ENCODE data around the gene RBM26.
A peak's percentile ranks its signal among the peaks of the same experiment; 100 is the strongest.

Gene RBM26

GRCh38 chr13:79417741-79418140 is 11.7 kb upstream of the RBM26 start:
- DNase-seq = no peak

- no peak for DNase-seq
Observed at GRCh38 chr13:79413521-79413920, 7.5 kb upstream of the RBM26 start.

GRCh38 chr13:79409828-79410227 is 3.8 kb upstream of the RBM26 start:
- no peak for DNase-seq

GRCh38 chr13:79407349-79407979 is 1.4 kb upstream of the RBM26 start:
- DNase-seq = no peak

- DNase-seq = no peak
Observed at GRCh38 chr13:79406597-79406908, 498 bp upstream of the RBM26 start.

- no peak for DNase-seq
Observed at GRCh38 chr13:79405501-79405830, 589 bp downstream of the RBM26 start.

GRCh38 chr13:79404985-79405384 is 1.1 kb downstream of the RBM26 start:
- no peak for DNase-seq

- DNase-seq = no peak
Observed at GRCh38 chr13:79404361-79404760, 1.7 kb downstream of the RBM26 start.

- DNase-seq = no peak
Observed at GRCh38 chr13:79403113-79403512, 2.9 kb downstream of the RBM26 start.

GRCh38 chr13:79402679-79403078 is 3.4 kb downstream of the RBM26 start:
- DNase-seq = no peak

- DNase-seq = no peak
Observed at GRCh38 chr13:79402074-79402635, 3.9 kb downstream of the RBM26 start.

GRCh38 chr13:79401259-79402070 is 4.6 kb downstream of the RBM26 start:
- DNase-seq = no peak

GRCh38 chr13:79398915-79399314 is 7.1 kb downstream of the RBM26 start:
- no peak for DNase-seq

- no peak for DNase-seq
Observed at GRCh38 chr13:79398127-79398526, 7.9 kb downstream of the RBM26 start.

GRCh38 chr13:79395881-79396280 is 10.2 kb downstream of the RBM26 start:
- no peak for DNase-seq

GRCh38 chr13:79393564-79394249 is 12.3 kb downstream of the RBM26 start:
- DNase-seq = peak; percentile 32

- peak; percentile 46 for DNase-seq
Observed at GRCh38 chr13:79392882-79393563, 13.0 kb downstream of the RBM26 start.

GRCh38 chr13:79389026-79389425 is 17.0 kb downstream of the RBM26 start:
- peak; percentile 37 for DNase-seq

GRCh38 chr13:79387853-79388252 is 18.2 kb downstream of the RBM26 start:
- DNase-seq = no peak

GRCh38 chr13:79386125-79386826 is 19.8 kb downstream of the RBM26 start:
- no peak for DNase-seq

- DNase-seq = peak; percentile 50
Observed at GRCh38 chr13:79385694-79386093, 20.4 kb downstream of the RBM26 start.

GRCh38 chr13:79384022-79384610 is 21.9 kb downstream of the RBM26 start:
- DNase-seq = no peak

Data from suppressor macrophage treated with lipopolysaccharide for 4 hours (primary cell).